Epithelial cell of esophagus (primary cell): ENCODE data around the gene TFEB.

Source experiments
- DNase-seq: peaks from one replicate; pipeline ENCODE4 v3.0.0; 2010; ENCODE audit warnings: low read depth
- H3K4me3 ChIP-seq: 2 replicates; pipeline ENCODE4 v1.5.1; 2011; ENCODE audit warnings: mild to moderate bottlenecking, low read length, control low read depth
- TF ChIP-seq, protein P1 (sequence below): IDR thresholded peaks from 2 replicates; pipeline ENCODE4 v1.5.1; 2011; ENCODE audit warnings: low read depth, mild to moderate bottlenecking, low read length, control low read depth, inconsistent platforms; ENCODE audit not compliant: insufficient read depth; ENCODE audit errors: missing control alignments

TFEB gene

GRCh38 chr6:41671376-41671775 is 64.0 kb downstream of the TFEB start:
- no peak for DNase-seq
- H3K4me3 ChIP-seq = no peak overlapping the region
- TF ChIP-seq, protein P1, sequence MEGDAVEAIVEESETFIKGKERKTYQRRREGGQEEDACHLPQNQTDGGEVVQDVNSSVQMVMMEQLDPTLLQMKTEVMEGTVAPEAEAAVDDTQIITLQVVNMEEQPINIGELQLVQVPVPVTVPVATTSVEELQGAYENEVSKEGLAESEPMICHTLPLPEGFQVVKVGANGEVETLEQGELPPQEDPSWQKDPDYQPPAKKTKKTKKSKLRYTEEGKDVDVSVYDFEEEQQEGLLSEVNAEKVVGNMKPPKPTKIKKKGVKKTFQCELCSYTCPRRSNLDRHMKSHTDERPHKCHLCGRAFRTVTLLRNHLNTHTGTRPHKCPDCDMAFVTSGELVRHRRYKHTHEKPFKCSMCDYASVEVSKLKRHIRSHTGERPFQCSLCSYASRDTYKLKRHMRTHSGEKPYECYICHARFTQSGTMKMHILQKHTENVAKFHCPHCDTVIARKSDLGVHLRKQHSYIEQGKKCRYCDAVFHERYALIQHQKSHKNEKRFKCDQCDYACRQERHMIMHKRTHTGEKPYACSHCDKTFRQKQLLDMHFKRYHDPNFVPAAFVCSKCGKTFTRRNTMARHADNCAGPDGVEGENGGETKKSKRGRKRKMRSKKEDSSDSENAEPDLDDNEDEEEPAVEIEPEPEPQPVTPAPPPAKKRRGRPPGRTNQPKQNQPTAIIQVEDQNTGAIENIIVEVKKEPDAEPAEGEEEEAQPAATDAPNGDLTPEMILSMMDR = no peak

- TF ChIP-seq, protein P1 = no peak
- H3K4me3 ChIP-seq = no peak overlapping the region
- DNase-seq = no peak
These were observed 64.6 kb downstream of the TFEB start for GRCh38 chr6:41670703-41671360.

GRCh38 chr6:41668968-41669367 is 66.4 kb downstream of the TFEB start:
- TF ChIP-seq, protein P1 = no peak
- no peak overlapping the region for H3K4me3 ChIP-seq
- DNase-seq = no peak

DNA sequence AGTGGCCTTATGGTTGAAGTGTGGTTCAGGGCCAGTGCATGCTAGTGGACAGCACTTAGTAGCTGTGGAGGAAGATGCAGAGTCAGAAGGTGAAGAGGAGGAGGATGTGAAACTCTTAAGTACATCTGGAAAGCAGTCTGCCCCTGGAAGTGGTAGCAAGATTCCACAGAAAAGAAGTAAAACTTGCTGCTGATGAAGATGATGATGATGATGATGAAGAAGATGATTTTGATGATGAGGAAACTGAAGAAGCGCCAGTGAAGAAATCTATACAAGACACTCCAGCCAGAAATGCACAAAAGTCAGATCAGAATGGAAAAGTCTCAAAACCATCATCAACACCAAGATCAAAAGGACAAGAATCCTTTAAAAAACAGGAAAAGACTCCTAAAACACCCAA is 68.2 kb downstream of the TFEB start:
- H3K4me3 ChIP-seq = no peak overlapping the region
- TF ChIP-seq, protein P1 = no peak
- no peak for DNase-seq

DNA sequence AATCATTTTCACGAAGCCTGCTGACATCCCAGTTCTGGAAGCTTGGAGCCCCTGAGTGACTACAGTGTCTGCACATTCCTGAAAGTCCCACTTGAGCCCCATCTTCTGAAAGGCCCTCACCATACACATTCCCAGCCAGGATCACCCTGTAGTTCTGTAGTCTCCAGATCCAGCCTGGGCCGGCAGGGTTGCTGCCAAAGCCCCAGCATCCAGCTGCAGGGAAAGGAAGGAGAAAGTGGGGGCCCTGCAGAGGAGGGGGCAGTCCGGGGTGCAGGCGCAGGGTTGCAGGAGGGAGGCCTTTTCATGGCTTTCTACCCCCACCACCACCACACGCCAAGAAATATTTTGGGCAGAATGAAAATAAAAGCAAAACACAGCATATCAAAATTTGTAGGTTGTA is 71.1 kb downstream of the TFEB start:
- no peak overlapping the region for H3K4me3 ChIP-seq
- DNase-seq = no peak
- TF ChIP-seq, protein P1 = no peak

- DNase-seq = no peak
- no peak overlapping the region for H3K4me3 ChIP-seq
- TF ChIP-seq, protein P1 = no peak
These were observed 71.8 kb downstream of the TFEB start for GRCh38 chr6:41663568-41663967.

GRCh38 chr6:41659935-41660334 is 75.5 kb downstream of the TFEB start:
- no peak for DNase-seq
- TF ChIP-seq, protein P1 = no peak
- H3K4me3 ChIP-seq = no peak overlapping the region
